ENCODE measurements around the gene MAT1A. TPM values are rescaled to one million over a fixed set of nuclear protein-coding genes. Genes with fewer than 3 reads are reported as not detected.
A peak's percentile ranks its signal among the peaks of the same experiment; 100 is the strongest.

MAT1A gene
- total and polyA plus RNA-seq, 2 of the 13 experiments (the other 11 are each of a cell fraction or from before 2014, with no cell fraction given), result 57.1 to 76.9 TPM

GRCh38 chr10:80264081-80265056 lies 25.1 kb downstream of the MAT1A start (continued):
- TF ChIP-seq, protein P1, sequence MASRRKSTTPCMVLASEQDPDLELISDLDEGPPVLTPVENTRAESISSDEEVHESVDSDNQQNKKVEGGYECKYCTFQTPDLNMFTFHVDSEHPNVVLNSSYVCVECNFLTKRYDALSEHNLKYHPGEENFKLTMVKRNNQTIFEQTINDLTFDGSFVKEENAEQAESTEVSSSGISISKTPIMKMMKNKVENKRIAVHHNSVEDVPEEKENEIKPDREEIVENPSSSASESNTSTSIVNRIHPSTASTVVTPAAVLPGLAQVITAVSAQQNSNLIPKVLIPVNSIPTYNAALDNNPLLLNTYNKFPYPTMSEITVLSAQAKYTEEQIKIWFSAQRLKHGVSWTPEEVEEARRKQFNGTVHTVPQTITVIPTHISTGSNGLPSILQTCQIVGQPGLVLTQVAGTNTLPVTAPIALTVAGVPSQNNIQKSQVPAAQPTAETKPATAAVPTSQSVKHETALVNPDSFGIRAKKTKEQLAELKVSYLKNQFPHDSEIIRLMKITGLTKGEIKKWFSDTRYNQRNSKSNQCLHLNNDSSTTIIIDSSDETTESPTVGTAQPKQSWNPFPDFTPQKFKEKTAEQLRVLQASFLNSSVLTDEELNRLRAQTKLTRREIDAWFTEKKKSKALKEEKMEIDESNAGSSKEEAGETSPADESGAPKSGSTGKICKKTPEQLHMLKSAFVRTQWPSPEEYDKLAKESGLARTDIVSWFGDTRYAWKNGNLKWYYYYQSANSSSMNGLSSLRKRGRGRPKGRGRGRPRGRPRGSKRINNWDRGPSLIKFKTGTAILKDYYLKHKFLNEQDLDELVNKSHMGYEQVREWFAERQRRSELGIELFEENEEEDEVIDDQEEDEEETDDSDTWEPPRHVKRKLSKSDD (CRISPR knock-in tag; IDR thresholded peaks at IDR 0.05; ENCODE audit: low read depth), result 0 out of 2 replicates have a peak, but pooled peaks have one; percentile 53
- no peak; the same call in none of the 2 replicates for TF ChIP-seq PPARG (CRISPR knock-in tag; conservative IDR thresholded peaks at IDR 0.05)
- TF ChIP-seq ZNF761 (CRISPR knock-in tag; conservative IDR thresholded peaks at IDR 0.05), result 0 out of 2 replicates have a peak, but pooled peaks have one; percentile 53
- TF ChIP-seq ZNF747 (CRISPR knock-in tag; IDR thresholded peaks at IDR 0.05; ENCODE audit: borderline replicate concordance), result peak; percentile 74; the same call in 1 of the 2 replicates
- TF ChIP-seq BORCS8-MEF2B (CRISPR knock-in tag; IDR thresholded peaks at IDR 0.05), result peak; percentile 62; the same call in 1 of the 2 replicates
- TF ChIP-seq MTA3 (CRISPR knock-in tag; IDR thresholded peaks at IDR 0.05), result no peak
- TF ChIP-seq ELF3 (CRISPR knock-in tag; IDR thresholded peaks at IDR 0.05), result peak; percentile 64
- TF ChIP-seq HNRNPL (IDR thresholded peaks at IDR 0.05; ENCODE audit: low read depth, low read length), result no peak
- peak; percentile 90; the same call in 1 of the 2 replicates for TF ChIP-seq ZBTB20 (CRISPR knock-in tag; IDR thresholded peaks at IDR 0.05; ENCODE audit: borderline replicate concordance, low read depth)
- no peak for TF ChIP-seq SIX4 (CRISPR knock-in tag; IDR thresholded peaks at IDR 0.05)
- TF ChIP-seq HMG20B (CRISPR knock-in tag; conservative IDR thresholded peaks at IDR 0.05), result 0 out of 2 replicates have a peak, but pooled peaks have one; percentile 51
- TF ChIP-seq ZNF788 (CRISPR knock-in tag; IDR thresholded peaks at IDR 0.05; ENCODE audit: borderline replicate concordance), result peak; percentile 71
- TF ChIP-seq ZNF781 (CRISPR knock-in tag; IDR thresholded peaks at IDR 0.05; ENCODE audit: borderline replicate concordance, not compliant biosample characterization), result peak; percentile 23
- peak; percentile 26; the same call in 1 of the 2 replicates for TF ChIP-seq BHLHE40 (IDR thresholded peaks at IDR 0.05; ENCODE audit: low read length)
- TF ChIP-seq, protein P2, sequence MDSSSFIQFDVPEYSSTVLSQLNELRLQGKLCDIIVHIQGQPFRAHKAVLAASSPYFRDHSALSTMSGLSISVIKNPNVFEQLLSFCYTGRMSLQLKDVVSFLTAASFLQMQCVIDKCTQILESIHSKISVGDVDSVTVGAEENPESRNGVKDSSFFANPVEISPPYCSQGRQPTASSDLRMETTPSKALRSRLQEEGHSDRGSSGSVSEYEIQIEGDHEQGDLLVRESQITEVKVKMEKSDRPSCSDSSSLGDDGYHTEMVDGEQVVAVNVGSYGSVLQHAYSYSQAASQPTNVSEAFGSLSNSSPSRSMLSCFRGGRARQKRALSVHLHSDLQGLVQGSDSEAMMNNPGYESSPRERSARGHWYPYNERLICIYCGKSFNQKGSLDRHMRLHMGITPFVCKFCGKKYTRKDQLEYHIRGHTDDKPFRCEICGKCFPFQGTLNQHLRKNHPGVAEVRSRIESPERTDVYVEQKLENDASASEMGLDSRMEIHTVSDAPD (CRISPR knock-in tag; IDR thresholded peaks at IDR 0.05), result peak; percentile 91
- TF ChIP-seq ZNF563 (CRISPR knock-in tag; IDR thresholded peaks at IDR 0.05), result no peak
- TF ChIP-seq GABPA (IDR thresholded peaks at IDR 0.05; ENCODE audit: low read depth, low read length), result no peak
- no peak for TF ChIP-seq GABPA (CRISPR knock-in tag; IDR thresholded peaks at IDR 0.05; ENCODE audit: low read depth)
- TF ChIP-seq ZNF292 (CRISPR knock-in tag; IDR thresholded peaks at IDR 0.05; ENCODE audit: borderline replicate concordance, low read depth), result peak; percentile 72; the same call in 1 of the 2 replicates
- peak; percentile 68; the same call in 1 of the 2 replicates for TF ChIP-seq ZC3H13 (CRISPR knock-in tag; IDR thresholded peaks at IDR 0.05)
- TF ChIP-seq GTF3A (CRISPR knock-in tag; conservative IDR thresholded peaks at IDR 0.05), result 0 out of 2 replicates have a peak, but pooled peaks have one; percentile 30
- TF ChIP-seq FOXP1 (IDR thresholded peaks at IDR 0.05), result no peak
- 0 out of 2 replicates have a peak, but pooled peaks have one; percentile 37 for TF ChIP-seq FOXP1 (CRISPR knock-in tag; IDR thresholded peaks at IDR 0.05)
- 0 out of 2 replicates have a peak, but pooled peaks have one; percentile 51 for TF ChIP-seq MZF1 (CRISPR knock-in tag; IDR thresholded peaks at IDR 0.05; ENCODE audit: borderline replicate concordance)
- TF ChIP-seq ZSCAN21 (CRISPR knock-in tag; IDR thresholded peaks at IDR 0.05; ENCODE audit: borderline replicate concordance), result peak; percentile 88

Measured in HepG2 (cell line).